Left renal pelvis (tissue), 4 donors: ENCODE data around the gene MAMSTR. TPM values are rescaled to one million over a fixed set of nuclear protein-coding genes. Genes with fewer than 3 reads are reported as not detected.

Experiments
- DNase-seq, 4 donors: peaks; one replicate each; pipeline ENCODE4 v3.0.0-alpha.2; 2013; ENCODE audit warnings: low read depth in 4 of 4, low spot score in 3 of 4
- polyA plus RNA-seq, 4 donors: library from polyadenylated mRNA; unstranded; fragments of 120-200 nt; gene quantifications; one replicate each; pipeline ENCODE4 v1.2.1, GENCODE V29; 2013; ENCODE audit not compliant: insufficient read length in 4 of 4

The MAMSTR gene
- polyA plus RNA-seq, 4 donors = 4.5 to 13.3 (median 8.5) TPM

GRCh38 chr19:48746738-48747575, 27.4 kb upstream of the MAMSTR start, which contains the start of gene IZUMO1:
Gene IZUMO1, minus strand, starts transcription at chr19:48746909. Its CDS starts 1,050 bp downstream, at chr19:48745859.
- peak in 3 of 4 donors; percentile 68 to 84 (median 81) for DNase-seq

DNA sequence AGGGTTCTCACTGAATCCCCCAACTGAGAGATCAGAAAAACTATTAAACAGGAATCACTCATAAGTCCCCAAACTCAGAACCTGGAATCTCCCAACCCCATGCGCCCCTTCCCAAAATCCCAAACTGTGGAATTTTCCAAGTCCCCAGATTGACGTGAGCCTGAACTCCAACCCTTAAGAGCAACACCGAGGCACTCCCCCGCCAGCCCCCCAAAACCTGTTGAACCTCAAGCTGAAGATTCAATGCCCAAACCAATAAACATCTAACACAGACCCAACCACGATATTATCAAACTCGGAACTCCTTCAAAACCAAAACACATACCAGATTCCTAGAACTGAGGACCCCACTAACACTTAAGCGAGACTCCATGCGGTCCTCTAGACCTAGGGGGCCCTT, 26.6 kb upstream of the MAMSTR start:
- DNase-seq = no peak

GRCh38 chr19:48745208-48745995, 25.9 kb upstream of the MAMSTR start:
- no peak for DNase-seq

GRCh38 chr19:48742096-48742495, 22.6 kb upstream of the MAMSTR start:
- DNase-seq = no peak

GRCh38 chr19:48741129-48741999, 21.8 kb upstream of the MAMSTR start:
- no peak for DNase-seq

GRCh38 chr19:48740164-48740972, 20.8 kb upstream of the MAMSTR start, which contains the start of gene RASIP1:
Gene RASIP1, minus strand, starts transcription at chr19:48740610. Its CDS starts 328 bp downstream, at chr19:48740282.
- DNase-seq = no peak

- no peak for DNase-seq
Measured at GRCh38 chr19:48739404-48740163, 20.1 kb upstream of the MAMSTR start.

DNA sequence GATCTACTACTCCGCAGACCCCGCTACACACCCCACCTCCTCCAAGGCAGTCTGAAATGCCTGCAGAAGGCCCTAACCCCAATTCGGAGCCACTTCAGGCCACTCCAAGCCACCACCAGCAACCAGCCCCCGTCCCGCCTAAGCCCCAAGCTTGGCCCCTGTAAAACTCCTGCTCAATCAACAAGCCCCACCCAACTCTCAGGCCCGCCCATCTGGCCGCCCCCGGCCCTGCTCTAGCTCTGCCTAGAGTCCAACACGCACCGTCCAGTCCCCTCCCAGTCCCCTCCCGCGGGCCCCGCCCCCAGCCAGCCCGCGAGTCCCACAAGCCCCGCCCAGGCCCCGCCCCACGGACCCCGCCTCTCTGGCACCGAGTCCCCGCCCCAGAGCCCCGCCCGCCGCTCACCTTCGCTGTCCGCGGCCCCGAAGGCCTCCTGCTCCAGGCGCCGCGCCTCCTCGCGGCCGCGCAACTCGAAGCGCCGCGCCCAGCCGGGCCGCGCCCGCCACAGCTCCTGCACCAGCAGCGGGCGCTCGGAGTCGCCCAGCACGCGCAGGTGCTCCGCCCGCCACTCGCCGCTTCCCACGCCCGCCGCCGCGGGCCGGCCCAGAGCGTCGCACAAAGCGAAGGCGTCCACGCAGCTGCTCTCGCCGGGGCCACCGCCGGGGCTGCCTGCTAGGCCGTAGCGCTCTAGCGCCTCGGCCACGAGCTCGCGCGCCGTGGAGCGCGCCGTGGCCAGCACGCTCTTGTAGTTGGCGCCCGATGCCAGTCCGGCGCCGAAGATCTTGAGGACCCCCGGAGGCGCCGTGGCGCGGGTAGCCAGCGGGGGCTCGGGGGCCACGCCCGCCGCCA, 19.3 kb upstream of the MAMSTR start:
- DNase-seq = peak in 1 of 4 donors; percentile 83

- DNase-seq = no peak
Measured at GRCh38 chr19:48737360-48737998, 18.0 kb upstream of the MAMSTR start.

DNA sequence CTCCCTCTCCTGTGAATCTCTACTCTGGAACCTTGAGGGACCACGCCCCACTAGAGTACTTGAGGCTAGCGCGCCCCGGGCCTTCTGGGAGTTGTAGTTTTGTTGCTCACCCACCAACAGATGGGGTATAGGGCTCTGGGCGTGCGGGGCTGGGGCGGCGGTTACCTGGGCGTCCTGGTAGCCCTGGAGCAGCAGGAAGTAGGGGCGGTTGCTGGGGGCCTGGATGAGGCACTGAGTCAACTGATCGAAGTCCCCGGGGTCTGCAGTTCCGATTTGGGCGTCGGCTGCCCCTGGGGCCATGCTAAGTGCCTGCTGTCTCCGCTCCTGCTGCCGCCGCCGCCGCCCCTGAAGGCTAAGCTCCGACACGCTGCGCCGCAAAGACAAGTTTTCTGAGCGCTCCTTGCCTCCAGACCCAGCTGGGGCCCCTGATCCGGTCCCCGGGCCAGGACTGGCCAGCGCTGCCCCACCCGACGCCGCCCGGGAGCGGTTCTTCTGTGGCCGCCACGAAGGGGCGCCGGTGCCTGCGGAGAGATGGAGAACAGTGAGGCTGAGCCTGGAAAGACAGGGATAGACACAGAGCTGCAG, 15.6 kb upstream of the MAMSTR start:
- DNase-seq = no peak

DNA sequence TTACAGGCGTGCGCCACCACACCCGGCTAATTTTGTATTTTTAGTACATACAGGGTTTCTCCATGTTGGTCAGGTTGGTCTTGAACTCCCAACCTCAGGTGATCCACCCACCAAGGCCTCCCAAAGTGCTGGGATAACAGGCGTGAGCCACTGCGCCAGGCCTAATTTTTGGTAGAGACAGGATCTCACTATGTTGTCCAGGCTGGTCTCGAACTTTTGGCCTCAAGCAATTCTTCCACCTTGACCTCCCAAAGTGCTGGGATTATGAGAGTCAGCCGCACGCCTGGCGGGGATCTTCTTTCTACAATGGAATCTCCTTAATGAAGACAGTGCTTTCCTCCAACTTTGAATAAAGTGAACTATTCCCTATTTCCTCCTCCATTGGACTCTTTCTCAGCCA, 15.1 kb upstream of the MAMSTR start:
- DNase-seq = no peak

DNA sequence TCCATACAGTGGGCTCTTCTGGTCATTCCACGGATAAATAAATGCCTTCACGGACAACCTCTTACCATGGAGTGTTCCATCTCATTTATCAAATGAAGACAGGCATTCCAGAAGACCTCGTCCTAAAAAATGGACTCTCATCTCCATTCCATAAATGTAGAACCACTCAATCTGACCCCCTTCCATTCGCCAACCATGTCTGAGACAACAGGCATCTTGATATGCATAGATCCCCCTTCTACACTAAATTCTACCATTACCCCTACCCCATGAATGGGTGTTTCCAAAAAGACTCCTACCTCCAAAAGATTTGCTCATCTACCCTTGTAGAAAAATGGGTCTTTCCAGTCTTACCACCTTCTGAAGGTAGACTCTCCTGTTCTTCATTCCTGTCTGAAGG, 11.9 kb upstream of the MAMSTR start:
- DNase-seq = no peak

- no peak for DNase-seq
Measured at GRCh38 chr19:48728911-48729664, 9.6 kb upstream of the MAMSTR start.

GRCh38 chr19:48726556-48726955, 7.0 kb upstream of the MAMSTR start:
- DNase-seq = no peak

GRCh38 chr19:48724796-48725753, 5.5 kb upstream of the MAMSTR start:
- peak in 3 of 4 donors; percentile 80 to 83 (median 81) for DNase-seq
